Activated CD8-positive, alpha-beta memory T cell treated with anti-CD3 and anti-CD28 coated beads for 48 hours (primary cell): ENCODE results near the gene TDRD9.
"Not testable (repeated sequence)": the region's sequence is repeated elsewhere in the genome, so short reads cannot be mapped to it uniquely, and the experiment has no call there.

Source experiments
- DNase-seq, 3 experiments: peaks; one replicate each; pipeline ENCODE4 v3.0.0-alpha.2; 2020; ENCODE audit warnings: low read depth in 2 of 3, low spot score in 2 of 3

TDRD9 gene

GRCh38 chr14:103928011-103928890 is at the start of gene TDRD9:
TSS of gene TDRD9 (plus strand) at chr14:103928456. CDS start at chr14:103928510, 54 bp downstream.
- DNase-seq = no peak

GRCh38 chr14:103879118-103879569 is 49.1 kb upstream of the TDRD9 start:
- DNase-seq = no peak

GRCh38 chr14:103879570-103880347 is 48.5 kb upstream of the TDRD9 start:
- DNase-seq = no peak

- DNase-seq = no peak
Measured at GRCh38 chr14:103880348-103881267, 47.6 kb upstream of the TDRD9 start.

- DNase-seq = no peak
Measured at GRCh38 chr14:103881268-103882201, 46.7 kb upstream of the TDRD9 start.

- DNase-seq = no peak
Measured at GRCh38 chr14:103882503-103883262, 45.6 kb upstream of the TDRD9 start.

GRCh38 chr14:103883263-103883523 is 45.1 kb upstream of the TDRD9 start:
- no peak for DNase-seq

GRCh38 chr14:103884854-103885253 is 43.4 kb upstream of the TDRD9 start:
- DNase-seq = no peak

- no peak for DNase-seq
Measured at GRCh38 chr14:103885509-103885932, 42.7 kb upstream of the TDRD9 start.

- no peak for DNase-seq
Measured at GRCh38 chr14:103886304-103887169, 41.7 kb upstream of the TDRD9 start.

GRCh38 chr14:103887170-103887501 is 41.1 kb upstream of the TDRD9 start:
- DNase-seq = no peak

- no peak for DNase-seq
Measured at GRCh38 chr14:103887557-103888115, 40.6 kb upstream of the TDRD9 start.

- not testable (repeated sequence) for DNase-seq
Measured at GRCh38 chr14:103889002-103889312, 39.3 kb upstream of the TDRD9 start.

GRCh38 chr14:103889313-103890051 is 38.8 kb upstream of the TDRD9 start:
- DNase-seq = no peak

GRCh38 chr14:103890052-103890371 is 38.2 kb upstream of the TDRD9 start:
- no peak for DNase-seq

GRCh38 chr14:103890821-103891666 is 37.2 kb upstream of the TDRD9 start:
- DNase-seq = no peak

- no peak for DNase-seq
Measured at GRCh38 chr14:103891667-103892215, 36.5 kb upstream of the TDRD9 start.
